SW 1271 (cell line): ENCODE measurements around the gene C19orf81.
"Not testable (repeated sequence)": the region's sequence is repeated elsewhere in the genome, so short reads cannot be mapped to it uniquely, and the experiment has no call there.

Experiments used
- DNase-seq, 2 experiments: peaks; one replicate each; lab custom pipeline; 2025; lab: John Stamatoyannopoulos, UW

The C19orf81 gene

DNA sequence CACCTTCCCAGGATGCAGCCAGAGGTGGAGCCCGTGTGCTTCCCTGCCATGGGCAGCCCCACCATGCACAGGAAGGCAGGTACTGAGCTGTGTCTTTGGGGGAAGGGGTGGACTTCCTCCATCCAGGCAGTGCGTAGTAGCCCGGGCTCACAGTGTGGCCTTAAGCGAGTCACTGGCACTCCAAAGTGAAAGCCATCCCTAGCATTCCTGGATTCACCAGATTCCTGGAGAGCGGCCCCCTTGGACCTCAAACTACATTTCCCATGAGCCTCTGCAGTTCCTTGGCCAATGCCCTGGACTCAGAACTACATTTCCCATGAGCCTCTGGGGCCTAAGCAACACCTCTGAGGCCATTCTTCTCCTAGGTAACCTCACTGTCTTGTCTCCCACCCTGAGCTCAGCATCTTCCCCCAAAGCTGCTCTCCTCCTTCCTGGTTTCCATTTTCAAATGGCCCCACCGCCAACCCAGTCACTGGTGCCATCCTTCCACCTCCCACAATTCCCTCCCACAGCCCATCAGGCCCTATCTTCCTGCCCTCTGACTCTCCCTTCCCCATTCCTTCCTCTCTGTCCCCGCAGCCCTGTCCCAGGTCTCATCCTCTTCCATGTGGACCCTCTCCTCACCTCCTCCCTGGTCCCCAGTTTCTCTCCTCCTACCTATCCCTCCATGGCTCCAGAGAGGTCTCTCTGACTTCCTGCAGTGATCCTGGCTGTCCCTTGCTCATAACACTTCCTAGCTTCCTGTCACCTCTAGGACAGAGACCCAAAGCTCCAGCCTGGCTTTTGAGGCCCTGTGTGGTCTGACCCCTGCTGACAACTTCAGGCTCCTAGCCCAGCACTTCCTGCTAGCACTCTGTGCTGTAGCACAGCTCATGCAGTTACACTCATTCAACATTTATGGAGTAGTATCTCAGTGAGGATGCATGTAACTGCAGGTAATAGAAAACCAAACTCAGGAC is at the start of gene C19orf81:
Gene C19orf81, plus strand, starts transcription at position 13 of the 959 bp plus-strand sequence. Its CDS starts 0 bp downstream, at position 13.
- peak in 1 of 2 experiments; percentile 41 for DNase-seq

DNA sequence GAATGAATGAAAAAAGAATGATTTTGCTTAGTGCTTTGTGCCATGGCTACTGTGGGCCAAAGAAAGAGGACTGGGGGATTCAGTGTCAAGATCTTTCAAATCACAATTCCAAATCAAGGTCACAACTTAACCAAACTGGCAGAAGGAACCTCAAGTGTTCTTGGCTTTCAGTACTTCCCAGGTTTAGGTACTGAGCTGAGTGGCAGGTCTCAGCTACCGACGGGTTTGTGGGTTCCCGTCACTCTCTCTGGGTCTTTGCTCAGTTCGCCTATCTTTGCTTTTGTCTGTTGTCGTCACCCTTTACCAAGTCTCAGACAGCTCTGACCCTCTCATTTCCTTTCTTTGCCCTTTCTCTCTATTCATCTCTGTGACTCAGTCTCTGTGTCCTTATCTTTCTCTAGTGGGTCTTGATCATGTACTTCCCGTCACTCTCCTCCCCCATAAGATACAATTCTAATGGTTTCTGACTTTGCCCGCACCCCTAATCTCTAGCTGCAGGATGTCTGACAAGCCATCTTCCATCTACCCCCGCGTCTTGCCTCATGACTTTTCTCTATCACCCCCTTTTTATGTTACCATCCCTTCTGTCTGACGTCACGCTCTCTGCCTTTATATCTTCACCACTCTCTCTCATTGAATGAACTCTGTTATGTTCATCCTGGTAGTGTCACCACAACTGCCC is 47.7 kb upstream of the C19orf81 start:
- no peak for DNase-seq

DNA sequence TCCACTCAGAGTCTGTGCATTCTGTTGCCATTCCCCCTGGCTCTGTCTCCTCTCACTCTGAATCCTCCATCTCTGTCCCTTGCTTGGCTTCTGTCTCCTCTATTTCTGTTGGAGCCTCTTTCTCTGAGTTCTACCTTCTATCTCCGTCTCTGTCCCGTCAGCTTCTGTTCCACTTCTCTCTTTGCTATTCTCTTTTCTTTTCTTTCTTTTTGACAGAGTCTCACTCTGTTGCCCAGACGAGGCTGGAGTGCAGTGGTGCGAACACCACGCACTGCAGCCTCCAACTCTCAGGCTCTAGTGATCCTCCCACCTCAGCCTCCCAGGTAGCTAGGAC is 47.2 kb upstream of the C19orf81 start:
- DNase-seq = no peak

DNA sequence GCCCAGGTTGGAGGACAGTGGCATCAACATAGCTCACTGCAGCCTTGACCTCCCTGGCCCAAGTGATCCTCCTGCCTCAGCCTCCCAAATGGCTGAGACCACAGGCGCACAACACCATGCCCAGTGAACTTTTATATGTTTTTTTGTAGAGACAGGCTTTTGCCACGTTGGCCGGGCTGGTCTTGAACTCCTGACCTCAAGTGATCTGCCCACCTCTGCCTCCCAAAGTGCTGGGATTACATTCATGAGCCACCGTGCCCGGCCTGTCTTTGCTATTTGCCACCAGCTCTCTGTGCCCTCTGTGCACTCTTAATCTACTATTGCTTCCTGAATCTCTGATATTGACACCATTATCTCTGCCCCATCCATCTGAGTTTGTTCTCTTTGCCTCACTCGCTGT is 46.7 kb upstream of the C19orf81 start:
- no peak for DNase-seq

DNA sequence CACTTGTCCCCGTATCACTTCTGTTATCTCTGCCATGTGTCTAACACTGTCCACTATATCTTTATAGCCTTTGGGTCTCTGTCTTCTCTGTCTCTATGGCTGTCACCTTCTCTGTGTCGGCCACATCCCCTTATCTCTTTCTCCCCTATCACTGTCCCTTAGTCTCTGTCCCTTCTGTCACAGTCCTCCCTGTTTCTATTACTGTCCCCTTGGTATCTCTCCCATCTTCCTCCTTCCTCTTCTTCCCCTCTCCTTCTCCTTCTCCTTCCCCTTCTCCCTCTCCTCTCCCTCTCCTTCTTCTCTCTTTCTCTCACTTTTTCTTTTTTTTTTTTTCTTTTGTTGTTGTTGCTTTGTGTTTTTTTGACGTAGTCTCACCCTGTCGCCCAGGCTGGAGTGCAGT is 46.3 kb upstream of the C19orf81 start:
- DNase-seq = no peak

DNA sequence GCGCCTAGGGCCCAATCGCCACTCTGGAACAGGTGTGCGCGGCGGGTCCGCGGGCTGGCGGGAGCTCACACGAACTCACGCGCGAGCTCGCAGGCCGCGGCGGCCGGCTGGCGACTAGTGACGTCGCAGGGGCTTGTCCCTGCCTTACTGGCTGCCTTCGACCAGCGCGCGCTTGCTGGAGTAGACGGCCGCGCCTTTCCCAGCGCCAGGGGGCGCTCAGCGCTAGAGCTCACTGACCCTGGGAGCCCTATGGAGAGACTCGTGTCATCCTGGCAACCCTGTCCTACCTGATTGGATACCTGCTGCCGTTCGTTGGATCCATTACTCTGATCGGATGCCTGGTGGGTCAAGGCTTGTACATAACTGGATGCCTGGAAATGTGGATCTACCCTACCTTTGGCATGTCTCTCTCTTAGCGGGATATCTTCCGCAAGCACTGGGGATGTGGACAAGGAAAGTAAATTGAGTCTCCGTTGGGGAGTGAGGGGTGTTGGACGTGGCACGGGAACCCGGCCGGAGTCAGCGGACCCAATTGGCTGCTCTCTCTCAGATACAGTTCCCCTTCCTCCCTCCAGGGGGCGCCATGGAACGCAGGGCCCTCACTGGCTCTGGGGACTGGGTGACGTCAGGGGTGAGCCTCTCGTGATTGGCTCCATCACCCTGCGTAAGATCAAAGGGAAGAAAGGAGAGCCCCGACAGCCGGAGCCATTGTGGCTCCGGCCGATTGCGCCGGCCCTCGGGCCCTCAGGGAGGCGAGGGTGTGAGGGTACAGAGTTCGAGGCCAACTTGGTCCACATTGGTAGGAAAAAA is 44.8 kb upstream of the C19orf81 start:
- DNase-seq = not testable (repeated sequence)

DNA sequence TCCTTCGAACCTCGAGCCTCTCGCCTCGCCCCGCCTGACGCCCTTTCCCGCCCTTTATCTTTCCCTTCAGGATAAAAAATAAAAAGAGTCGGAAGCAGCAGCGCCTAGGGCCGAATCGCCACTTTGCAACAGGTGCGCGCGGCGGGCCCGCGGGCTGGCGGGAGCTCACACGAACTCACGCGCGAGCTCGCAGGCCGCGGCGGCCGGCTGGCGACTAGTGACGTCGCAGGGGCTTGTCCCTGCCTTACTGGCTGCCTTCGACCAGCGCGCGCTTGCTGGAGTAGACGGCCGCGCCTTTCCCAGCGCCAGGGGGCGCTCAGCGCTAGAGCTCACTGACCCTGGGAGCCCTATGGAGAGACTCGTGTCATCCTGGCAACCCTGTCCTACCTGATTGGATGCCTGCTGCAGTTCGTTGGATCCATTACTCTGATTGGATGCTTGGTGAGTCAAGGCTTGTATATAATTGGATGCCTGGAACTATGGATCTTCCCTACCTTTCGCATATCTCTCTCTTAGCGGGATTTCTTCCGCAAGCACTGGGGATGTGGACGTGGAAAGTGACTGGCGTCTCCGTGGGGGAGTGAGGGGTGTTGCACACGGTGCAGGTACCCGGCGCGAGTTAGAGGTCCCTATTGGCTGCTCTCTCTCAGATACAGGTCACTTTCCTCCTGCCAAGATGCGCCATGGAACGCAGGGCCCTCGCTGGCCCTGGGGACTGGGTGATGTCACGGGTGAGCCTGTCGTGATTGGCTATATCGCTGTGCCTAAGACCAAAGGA is 43.0 kb upstream of the C19orf81 start:
- not testable (repeated sequence) for DNase-seq

DNA sequence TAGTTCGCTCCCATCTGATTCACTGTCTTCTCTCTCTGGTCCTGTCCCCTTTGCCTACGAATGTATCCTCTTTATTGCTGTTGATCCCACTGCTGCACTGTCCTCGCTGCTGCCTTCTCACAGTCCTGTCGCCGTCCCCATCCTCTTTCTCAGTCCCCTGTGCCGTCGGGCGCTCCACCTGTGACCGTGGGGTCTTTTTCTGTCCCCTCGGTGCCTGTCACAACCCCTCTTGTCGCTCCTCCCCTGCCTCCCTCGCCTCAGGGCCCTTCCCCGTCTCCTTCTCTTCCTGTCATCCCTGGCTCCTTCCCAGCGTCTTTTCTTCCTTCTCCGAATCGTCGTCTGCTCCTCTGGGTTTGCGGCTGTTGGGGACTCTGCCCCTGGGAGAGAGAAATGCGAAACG is 41.9 kb upstream of the C19orf81 start:
- DNase-seq = no peak

DNA sequence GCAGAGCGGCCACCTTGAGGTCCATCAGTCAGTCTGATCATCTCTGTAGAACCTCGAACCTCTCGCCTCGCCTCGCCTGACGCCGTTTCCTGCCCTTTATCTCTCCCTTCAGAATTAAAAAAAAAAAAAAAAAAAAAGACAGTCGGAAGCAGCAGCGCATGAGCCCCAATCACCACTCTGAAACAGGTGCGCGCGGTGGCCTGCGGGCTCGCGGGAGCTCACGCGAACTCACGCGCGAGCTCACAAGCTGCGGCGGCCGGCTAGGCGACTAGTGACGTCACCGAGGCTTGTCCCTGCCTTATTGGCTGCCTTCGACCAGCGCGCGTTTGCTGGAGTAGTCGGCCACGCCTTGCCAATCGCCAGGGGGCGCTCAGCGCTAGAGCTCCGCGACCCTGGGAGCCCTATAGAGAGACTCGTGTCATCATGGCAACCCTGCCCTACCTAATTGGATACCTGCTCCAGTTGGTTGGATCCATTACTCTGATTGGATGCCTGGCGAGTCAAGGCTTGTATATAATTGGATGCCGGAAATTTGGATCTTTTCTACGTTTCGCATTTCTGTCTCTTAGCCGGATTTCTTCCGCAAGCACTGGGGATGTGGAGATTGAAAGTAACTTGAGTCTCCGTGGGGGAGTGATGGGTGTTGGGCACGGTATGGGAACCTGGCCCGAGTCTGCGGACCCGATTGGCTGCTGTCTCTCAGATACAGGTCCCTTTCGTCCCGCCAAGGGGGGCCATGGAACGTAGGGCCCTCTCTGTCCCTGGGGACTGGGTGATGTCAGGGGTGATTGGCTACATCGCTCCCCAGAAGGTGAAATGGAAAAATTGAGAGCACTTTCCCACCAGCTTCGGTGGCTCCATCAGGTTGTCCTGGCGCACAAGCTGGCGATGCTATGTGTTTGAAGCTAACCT is 41.1 kb upstream of the C19orf81 start:
- peak in 1 of 2 experiments; percentile 36 for DNase-seq

DNA sequence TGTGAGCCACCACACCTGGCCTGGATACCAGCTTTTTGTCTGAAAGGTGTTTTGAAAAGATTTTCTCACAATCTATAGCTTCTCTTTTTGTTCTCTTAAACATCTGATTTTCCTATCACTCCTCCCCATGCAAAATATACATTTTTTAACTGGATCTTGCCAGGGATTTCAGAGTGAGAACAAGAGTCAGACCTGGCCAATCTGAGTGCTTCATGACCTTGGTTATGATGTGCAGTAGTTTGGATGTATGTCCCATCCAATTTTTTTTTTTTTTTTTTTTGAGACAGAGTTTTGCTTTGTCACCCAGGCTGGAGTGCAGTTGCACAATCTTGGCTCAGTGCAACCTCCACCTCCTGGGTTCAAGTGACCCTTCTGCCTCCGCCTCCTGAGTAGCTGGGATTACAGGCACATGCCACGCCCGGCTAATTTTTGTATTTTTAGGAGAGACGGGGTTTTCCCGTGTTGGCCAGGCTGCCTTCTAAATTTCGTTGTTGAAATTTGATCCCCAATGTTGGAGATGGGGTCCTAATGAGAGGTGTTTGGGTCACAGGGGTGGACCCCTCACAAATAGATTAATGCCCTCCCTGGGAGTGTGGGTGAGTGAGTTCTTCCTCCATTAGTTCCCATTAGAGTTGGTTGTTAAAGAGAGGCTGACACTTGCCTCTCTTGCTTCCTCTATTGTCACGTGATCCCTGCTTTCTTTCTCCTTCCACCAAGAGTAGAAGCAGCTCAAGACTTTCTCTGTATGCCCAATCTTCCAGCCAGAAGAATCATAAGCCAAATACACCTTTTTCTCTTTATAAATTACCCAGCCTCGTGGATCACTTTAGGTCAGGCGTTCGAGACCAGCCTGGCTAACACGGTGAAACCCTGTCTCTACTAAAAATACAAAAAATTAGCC is 36.5 kb upstream of the C19orf81 start:
- DNase-seq = not testable (repeated sequence)

DNA sequence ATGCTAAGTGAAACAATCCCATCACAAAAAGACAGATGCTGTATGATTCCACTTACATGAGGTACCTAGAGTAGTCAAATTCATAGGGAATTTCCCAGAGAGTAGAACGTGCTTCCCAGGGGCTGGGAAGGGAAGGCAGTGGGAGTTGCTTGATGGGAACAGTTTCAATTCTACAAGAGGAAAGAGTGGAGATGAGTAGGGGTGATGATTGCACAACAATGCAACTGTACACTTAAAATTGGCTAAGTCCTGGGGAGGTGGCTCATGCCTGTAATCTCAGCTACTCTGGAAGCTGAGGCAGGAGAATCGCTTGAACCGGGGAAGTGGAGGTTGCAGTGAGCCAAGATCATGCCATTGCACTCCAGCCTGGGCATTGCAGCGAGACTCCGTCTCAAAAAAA is 30.9 kb upstream of the C19orf81 start:
- DNase-seq = not testable (repeated sequence)

DNA sequence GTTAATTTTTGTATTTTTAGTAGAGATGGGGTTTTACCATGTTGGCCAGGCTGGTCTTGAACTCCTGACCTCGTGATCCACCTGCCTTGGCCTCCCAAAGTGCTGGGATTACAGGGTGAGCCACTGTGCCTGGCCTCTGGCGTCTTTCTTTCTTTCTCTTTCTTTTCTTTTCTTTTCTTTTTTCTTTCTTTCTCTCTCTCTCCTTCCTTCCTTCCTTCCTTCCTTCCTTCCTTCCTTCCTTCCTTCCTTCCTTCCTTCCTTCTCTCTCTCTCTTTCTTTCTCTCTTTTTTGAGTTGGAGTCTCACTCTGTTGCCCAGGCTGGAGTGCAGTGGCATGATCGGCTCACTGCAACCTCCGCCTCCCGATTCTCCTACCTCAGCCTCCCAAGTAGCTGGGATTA is 30.1 kb upstream of the C19orf81 start:
- DNase-seq = not testable (repeated sequence)

DNA sequence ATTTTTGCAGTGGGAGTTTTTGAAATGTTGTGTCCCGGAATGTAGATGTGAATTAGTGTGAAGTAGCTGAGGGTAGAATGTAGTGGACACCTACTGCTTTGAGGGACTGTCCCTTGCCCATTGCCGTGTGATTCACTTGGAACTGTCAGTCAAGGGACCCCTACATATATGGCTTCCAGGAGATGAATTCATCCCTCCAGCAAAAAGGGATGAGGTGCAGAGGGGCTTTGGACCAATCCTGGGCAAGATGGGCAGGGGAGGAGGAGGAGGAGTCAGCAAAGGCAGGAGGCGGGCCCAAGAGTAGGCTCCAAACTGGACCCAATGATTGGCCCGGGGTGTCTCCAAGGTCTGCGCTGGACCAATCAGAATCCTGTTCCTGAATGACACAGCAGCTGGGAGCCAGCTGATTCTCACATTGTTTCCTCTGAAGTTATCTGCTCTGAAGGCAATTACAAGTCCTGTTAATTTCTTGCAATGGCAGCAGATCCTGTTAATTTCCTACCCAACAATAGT is 28.8 kb upstream of the C19orf81 start:
- DNase-seq = not testable (repeated sequence)

DNA sequence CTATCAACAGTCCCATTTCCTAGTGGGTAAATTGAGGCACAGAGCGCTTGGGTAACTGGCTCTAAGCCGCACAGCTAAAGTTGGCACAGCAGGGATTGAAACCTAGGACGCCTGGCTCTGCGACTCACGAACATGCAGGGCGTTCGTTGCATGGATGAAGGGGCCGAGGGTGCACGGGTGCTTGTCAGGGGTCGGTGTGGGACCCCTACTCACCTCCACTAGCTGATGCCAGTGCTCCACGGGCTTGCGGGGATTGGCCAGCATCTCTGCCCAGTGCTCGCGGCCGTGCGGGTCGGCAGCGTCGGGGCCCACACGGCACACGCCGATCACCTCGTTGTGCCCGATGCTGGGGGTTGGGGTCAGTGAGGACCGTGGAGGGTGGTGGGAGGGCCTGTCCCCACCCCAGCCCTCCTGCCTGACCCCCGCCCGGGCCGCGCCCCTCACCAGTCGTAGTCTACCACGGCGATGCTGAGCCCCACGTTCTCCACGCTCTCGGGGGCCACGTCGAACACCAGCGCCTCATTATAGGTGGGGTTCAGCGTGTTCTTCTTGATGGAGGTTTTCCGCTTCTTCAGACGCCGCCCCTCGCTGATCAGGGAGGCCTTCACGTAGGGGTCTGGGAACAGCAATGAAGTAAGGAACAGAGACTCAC is 24.2 kb upstream of the C19orf81 start:
- no peak for DNase-seq

DNA sequence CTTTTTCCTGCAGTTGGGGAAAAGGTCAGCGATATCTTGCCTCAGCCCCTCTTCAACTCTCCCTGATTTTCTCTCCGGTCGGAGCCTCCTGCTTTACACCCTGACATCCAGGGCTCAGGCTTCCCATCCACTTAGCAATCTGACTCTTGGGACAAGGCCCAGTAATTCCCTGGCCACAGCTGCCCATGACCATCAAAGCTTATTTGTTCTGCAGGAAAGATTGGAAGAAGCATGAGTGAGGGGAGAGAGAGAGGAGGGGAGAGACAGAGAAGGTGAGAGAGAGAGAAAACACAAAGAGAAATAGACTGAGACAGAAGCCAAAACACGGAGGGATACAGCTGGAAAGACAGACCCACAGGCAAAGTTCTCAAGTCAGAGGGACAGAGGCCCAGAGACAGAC is 23.2 kb upstream of the C19orf81 start:
- no peak for DNase-seq

DNA sequence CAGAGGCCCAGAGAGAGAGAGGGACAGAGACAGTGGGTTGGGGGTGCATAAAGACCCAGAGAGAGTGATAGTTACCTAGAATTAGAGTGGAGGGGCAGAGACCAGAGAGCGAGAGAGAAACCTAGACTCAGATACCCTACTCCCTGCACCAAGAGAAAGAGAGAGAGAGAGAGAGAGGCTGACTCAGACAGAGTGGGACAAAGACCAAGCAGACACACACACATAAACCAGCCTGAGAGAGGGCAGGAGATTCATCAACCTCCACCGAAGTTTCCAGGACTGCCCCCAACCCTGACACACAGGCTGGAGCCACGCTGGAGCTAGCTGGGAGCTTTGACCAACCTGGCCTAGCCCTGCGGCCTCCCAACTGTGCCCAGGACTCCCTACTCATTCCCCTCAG is 22.4 kb upstream of the C19orf81 start:
- no peak for DNase-seq

DNA sequence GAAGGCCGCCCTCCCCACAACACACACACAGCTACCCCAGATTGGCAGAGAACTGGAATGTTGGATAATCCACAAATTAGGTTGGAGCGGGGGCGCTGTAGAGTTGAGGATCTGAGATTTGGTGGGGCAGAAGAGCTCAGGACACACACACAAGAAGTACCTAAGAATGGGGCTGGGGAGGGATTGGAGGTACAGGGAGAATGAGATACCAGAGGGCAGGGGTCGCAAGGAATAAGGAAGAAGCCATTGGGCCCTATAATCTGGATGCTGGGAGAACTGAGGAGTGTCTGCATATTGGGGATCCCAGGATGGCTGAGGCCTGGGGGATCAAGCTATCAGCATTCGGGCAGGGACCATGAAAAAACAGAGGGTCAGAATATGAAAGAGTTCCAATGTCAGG is 21.1 kb upstream of the C19orf81 start:
- DNase-seq = no peak

DNA sequence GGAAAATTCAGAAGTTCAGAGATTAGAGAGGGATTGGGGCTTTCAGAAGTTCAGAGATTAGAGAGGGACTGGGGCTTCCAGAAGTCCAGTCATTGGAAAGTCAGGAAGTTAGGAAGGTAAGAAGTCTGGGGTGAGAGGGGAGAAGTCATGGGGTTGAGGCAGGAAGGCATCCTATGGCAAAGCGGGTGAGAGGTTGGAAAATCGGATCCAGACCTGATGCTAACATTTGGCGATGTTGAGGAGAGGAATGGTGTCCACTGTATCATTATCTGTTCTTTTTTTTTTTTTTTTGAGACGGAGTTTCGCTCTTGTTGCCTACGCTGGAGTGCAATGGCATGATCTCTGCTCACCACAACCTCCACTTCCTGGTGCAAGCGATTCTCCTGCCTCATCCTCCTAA is 20.7 kb upstream of the C19orf81 start:
- DNase-seq = no peak

DNA sequence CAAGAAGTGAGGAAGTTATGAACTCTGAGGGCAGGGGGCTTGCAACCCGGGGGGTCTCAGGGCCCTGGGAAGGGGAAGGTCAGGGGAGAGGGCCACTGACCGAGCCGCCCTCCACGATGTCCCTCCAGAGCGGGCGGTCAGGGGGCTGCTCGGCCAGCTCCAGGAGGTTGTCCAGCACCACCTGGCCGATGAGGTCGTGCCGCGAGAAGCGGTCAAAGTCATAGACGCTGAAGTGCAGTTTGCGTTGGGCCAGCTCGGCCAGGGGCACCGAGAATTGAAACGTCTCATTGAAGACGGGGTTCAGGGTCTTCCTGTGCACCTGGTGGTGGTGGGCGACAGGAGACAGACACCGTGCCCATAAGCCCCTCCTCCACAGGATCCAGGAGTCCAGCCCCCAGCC is 20.1 kb upstream of the C19orf81 start:
- no peak for DNase-seq
